Activated T-cell treated with anti-CD3 and anti-CD28 coated beads, Interleukin-2, amount 50 U/mL, for 4 hours (primary cell): Measurements from ENCODE around the gene COL25A1. TPM values are rescaled to one million over a fixed set of nuclear protein-coding genes. Genes with fewer than 3 reads are reported as not detected.

Experiments used
- ATAC-seq, 2 donors: fragments of 200-7000 bp; cut with Tn5 transposase; one replicate each; pipeline ENCODE4 v1.10.0; 2021
- DNase-seq: peaks from one replicate; pipeline ENCODE4 v3.0.0-alpha.2; 2020
- H3K27me3 Mint-ChIP-seq: one replicate; pipeline ENCODE4 v1.8.0; 2021; ENCODE audit warnings: low read depth, mixed read lengths
- H3K36me3 Mint-ChIP-seq: one replicate; pipeline ENCODE4 v1.8.0; 2022; ENCODE audit warnings: mixed read lengths; ENCODE audit not compliant: insufficient read depth
- H3K4me1 Mint-ChIP-seq: one replicate; pipeline ENCODE4 v1.8.0; 2021; ENCODE audit warnings: low read depth, mixed read lengths
- H3K4me3 Mint-ChIP-seq: one replicate; pipeline ENCODE4 v1.8.0; 2021; ENCODE audit warnings: mild to moderate bottlenecking, moderate library complexity, mixed read lengths
- H3K9me3 Mint-ChIP-seq: one replicate; pipeline ENCODE4 v1.8.0; 2021; ENCODE audit warnings: mixed read lengths
- total RNA-seq, 3 donors: library from RNA; stranded (reverse); gene quantifications; one replicate each; pipeline ENCODE4 v1.2.1, GENCODE V29; 2021

Gene COL25A1
- total RNA-seq, 3 donors from 2014 or later: 0.05 TPM; not detected in 2

- Mint-ChIP-seq H3K27me3 (peaks cover 9% of the 10 kb centered on the region), H3K4me1 (no peaks in the 10 kb centered on the region), H3K9me3 (peaks cover 7% of the 10 kb centered on the region), H3K36me3 (no peaks in the 10 kb centered on the region), H3K4me3 (no peak overlapping the region)
- DNase-seq (no peak), ATAC-seq (no peak)
These were observed 117.9 kb downstream of the COL25A1 start for GRCh38 chr4:109184491-109184961.

DNA sequence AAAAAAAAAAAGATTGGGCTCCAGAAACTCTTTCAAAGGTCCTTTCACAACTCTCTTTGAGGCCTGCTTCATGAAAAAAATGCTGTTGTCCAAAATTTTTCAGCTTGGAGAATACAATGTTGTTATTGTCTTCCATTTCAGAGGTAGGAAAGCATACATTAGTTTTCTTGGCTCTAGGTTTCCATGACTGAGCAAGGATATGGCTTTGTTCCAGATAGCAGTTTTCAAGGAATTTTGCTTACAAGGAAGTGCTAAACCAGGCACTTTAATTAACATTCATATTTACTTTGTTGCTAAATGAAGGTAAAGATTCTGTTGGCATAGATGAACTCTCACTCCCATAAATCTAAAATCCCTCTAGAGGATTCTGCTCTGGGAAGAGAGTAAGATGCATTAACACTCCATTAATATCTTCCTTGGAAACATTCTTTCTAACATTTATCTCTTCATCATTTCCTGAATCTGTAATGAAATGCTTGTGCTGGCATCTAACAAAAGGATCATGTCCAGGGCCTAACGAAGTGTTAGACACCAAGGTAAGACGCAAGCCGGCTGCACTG lies 118.4 kb downstream of the COL25A1 start:
- Mint-ChIP-seq H3K4me3 (no peak overlapping the region), H3K9me3 (peaks cover 7% of the 10 kb centered on the region), H3K27me3 (peaks cover 9% of the 10 kb centered on the region), H3K36me3 (no peaks in the 10 kb centered on the region), H3K4me1 (no peaks in the 10 kb centered on the region)
- ATAC-seq: no peak
- no peak for DNase-seq

- Mint-ChIP-seq H3K4me3 (no peak overlapping the region), H3K36me3 (no peaks in the 10 kb centered on the region), H3K4me1 (no peaks in the 10 kb centered on the region), H3K9me3 (peaks cover 7% of the 10 kb centered on the region), H3K27me3 (peaks cover 8% of the 10 kb centered on the region)
- ATAC-seq (no peak), DNase-seq (no peak)
These were observed 119.8 kb downstream of the COL25A1 start for GRCh38 chr4:109182696-109183095.

- no peak overlapping the region for H3K4me3 Mint-ChIP-seq
- ATAC-seq: no peak
These were observed 123.4 kb downstream of the COL25A1 start for GRCh38 chr4:109179061-109179460.

GRCh38 chr4:109177096-109177810 lies 125.2 kb downstream of the COL25A1 start:
- Mint-ChIP-seq H3K4me1 (no peaks in the 10 kb centered on the region), H3K36me3 (no peaks in the 10 kb centered on the region), H3K4me3 (no peak overlapping the region), H3K9me3 (no peaks in the 10 kb centered on the region), H3K27me3 (peaks cover 7% of the 10 kb centered on the region)
- no peak for ATAC-seq
- no peak for DNase-seq

More at GRCh38 chr4:109179061-109179460, 123.4 kb downstream of the COL25A1 start:
- Mint-ChIP-seq H3K9me3 (no peaks in the 10 kb centered on the region), H3K4me1 (no peaks in the 10 kb centered on the region), H3K36me3 (no peaks in the 10 kb centered on the region), H3K27me3 (peaks cover 7% of the 10 kb centered on the region)
- DNase-seq: no peak

- ATAC-seq (no peak), DNase-seq (no peak)
- H3K9me3 Mint-ChIP-seq: no peaks in the 10 kb centered on the region
- H3K36me3 Mint-ChIP-seq: no peaks in the 10 kb centered on the region
- peaks cover 4% of the 10 kb centered on the region for H3K27me3 Mint-ChIP-seq
- H3K4me3 Mint-ChIP-seq: no peak overlapping the region
- H3K4me1 Mint-ChIP-seq: no peaks in the 10 kb centered on the region
These were observed 128.1 kb downstream of the COL25A1 start for GRCh38 chr4:109174224-109174953.

GRCh38 chr4:109172301-109172700 lies 130.2 kb downstream of the COL25A1 start:
- Mint-ChIP-seq H3K9me3 (no peaks in the 10 kb centered on the region), H3K4me3 (no peak overlapping the region), H3K4me1 (no peaks in the 10 kb centered on the region), H3K27me3 (peaks cover 6% of the 10 kb centered on the region), H3K36me3 (no peaks in the 10 kb centered on the region)
- ATAC-seq: no peak
- DNase-seq: no peak

DNA sequence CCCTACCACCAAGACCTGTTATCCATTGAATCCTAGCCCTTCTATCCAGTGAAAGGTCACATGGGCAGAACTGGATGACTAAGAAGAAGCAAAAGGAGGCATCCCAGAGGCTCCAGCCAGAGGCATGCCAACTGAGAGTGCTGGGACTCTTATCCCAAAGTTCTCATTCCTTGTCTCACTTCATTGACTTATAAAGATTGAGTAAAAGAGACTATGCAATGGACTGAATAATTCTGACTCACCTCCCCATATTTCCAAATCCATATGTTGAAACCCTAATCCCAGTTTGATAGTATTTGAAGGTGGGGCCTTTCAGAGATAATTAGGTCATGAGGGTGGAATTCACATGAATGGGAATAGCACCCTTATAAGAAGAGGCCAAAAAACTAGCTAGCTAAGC lies 131.4 kb downstream of the COL25A1 start:
- DNase-seq: no peak
- no peaks in the 10 kb centered on the region for H3K9me3 Mint-ChIP-seq
- no peak overlapping the region for H3K4me3 Mint-ChIP-seq
- no peak for ATAC-seq
- peaks cover 8% of the 10 kb centered on the region for H3K27me3 Mint-ChIP-seq
- H3K36me3 Mint-ChIP-seq: no peaks in the 10 kb centered on the region
- H3K4me1 Mint-ChIP-seq: no peaks in the 10 kb centered on the region

DNA sequence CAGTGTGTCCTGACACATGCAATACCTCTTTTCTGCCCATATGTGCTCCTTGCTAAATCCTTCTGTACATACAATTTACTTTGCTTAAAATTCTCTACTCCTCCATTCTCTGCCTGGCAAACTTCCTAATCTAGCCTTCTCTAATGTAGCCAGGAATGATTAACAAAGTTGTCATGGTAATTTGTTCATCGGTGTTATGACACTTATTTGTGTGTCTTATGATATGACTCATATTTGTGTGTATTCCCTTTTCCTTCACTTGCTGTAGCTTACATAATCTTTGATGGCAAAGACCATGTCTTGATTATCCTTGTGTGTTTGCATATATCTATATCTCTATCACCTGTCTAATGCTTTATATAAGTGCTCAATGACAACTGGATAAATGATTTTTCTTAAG lies 133.3 kb downstream of the COL25A1 start:
- no peak for DNase-seq

DNA sequence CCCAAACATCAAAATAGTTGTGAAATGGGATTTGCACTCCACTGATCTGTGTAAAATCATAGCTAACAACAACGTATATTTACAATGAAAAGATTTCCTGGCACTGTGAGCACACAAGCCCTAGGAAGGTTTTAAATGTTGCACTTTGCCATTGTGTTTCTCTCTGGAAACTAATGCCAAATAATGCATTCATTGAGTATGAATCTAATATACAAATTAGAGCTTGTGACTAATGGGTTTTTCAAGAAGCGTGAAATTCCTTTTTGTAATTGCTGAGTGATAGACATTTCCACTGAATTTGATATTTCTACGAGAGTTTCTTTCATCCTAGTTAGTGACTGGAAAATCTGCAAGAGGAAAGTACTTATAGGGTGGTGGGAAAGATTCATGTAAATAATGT lies 135.9 kb downstream of the COL25A1 start:
- DNase-seq: no peak
- Mint-ChIP-seq H3K9me3 (no peaks in the 10 kb centered on the region), H3K36me3 (no peaks in the 10 kb centered on the region), H3K4me1 (no peaks in the 10 kb centered on the region), H3K27me3 (peaks cover 6% of the 10 kb centered on the region), H3K4me3 (no peak overlapping the region)
- no peak for ATAC-seq

More for the DNA sequence above, 133.3 kb downstream of the COL25A1 start:
- H3K4me3 Mint-ChIP-seq: no peak overlapping the region
- no peaks in the 10 kb centered on the region for H3K4me1 Mint-ChIP-seq
- H3K9me3 Mint-ChIP-seq: no peaks in the 10 kb centered on the region
- H3K27me3 Mint-ChIP-seq: peaks cover 6% of the 10 kb centered on the region
- H3K36me3 Mint-ChIP-seq: no peaks in the 10 kb centered on the region
- ATAC-seq: no peak

GRCh38 chr4:109166126-109166525 lies 136.3 kb downstream of the COL25A1 start:
- peaks cover 6% of the 10 kb centered on the region for H3K27me3 Mint-ChIP-seq
- H3K4me3 Mint-ChIP-seq: no peak overlapping the region
- no peaks in the 10 kb centered on the region for H3K36me3 Mint-ChIP-seq
- no peaks in the 10 kb centered on the region for H3K4me1 Mint-ChIP-seq
- DNase-seq (no peak), ATAC-seq (no peak)
- H3K9me3 Mint-ChIP-seq: no peaks in the 10 kb centered on the region

DNA sequence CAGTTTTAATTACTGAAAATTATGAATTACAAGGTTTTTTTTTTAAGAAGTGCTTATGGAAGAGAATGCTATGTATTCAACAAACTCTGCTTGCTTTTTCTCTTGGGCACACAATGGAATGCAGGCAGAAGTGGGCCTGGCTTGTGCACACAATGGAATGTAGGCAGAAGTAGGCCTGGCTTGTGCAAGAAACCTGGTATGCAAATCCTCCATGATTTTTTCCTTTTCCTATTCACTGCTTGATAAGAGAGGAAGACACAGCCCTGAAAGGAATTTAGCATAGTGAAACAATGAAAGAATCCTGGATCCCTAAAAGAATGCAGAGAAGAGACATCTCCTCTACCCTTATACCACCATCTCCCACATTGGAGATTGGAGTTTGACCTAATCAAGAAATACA lies 138.4 kb downstream of the COL25A1 start:
- Mint-ChIP-seq H3K9me3 (no peaks in the 10 kb centered on the region), H3K27me3 (peaks cover 4% of the 10 kb centered on the region)

DNA sequence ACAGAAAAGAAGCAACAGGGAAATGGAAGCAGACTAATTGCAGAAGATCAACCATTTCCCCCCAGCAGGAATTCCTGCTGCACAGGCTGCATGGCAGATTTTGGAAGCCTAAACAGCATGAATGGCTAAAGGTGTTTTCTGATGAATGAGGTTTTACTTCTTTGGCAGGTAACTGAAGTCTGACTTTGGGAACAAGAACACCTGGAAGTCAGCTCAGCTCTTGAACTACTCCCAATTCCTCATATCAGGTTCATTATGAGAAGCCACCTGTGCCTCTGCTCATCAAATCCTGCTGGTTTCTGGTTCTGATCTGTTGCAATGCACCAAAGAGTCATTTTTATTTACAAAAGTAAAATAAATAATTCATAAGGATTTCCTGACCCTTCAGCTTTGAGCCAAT lies 139.0 kb downstream of the COL25A1 start:
- no peaks in the 10 kb centered on the region for H3K36me3 Mint-ChIP-seq
- no peaks in the 10 kb centered on the region for H3K9me3 Mint-ChIP-seq
- peaks cover 4% of the 10 kb centered on the region for H3K27me3 Mint-ChIP-seq
- no peaks in the 10 kb centered on the region for H3K4me1 Mint-ChIP-seq
- H3K4me3 Mint-ChIP-seq: no peak overlapping the region
- no peak for DNase-seq
- ATAC-seq: no peak

More for the DNA sequence above, 138.4 kb downstream of the COL25A1 start:
- no peak for ATAC-seq
- Mint-ChIP-seq H3K4me1 (no peaks in the 10 kb centered on the region), H3K36me3 (no peaks in the 10 kb centered on the region), H3K4me3 (no peak overlapping the region)
- no peak for DNase-seq

DNA sequence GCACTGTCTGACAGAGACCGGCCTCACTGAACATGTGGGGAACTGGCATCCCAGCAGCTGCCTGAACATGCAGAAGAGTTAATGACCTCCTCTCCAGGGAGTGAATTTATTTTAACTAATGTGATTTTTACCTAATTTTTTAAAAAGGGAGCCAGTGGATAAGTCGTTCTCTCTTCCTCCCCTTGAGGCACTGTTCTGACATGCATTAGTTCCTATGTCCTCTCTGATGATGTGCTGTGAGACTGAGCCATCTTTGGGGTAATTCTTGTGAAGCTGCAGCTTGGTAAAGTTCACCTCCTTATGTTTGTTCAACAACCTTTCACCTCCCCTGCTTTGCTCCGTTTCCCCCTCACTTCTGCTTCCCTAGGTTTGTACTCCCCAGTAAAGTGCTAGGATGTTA lies 139.7 kb downstream of the COL25A1 start:
- H3K4me1 Mint-ChIP-seq: no peaks in the 10 kb centered on the region
- no peak for DNase-seq
- H3K27me3 Mint-ChIP-seq: peaks cover 4% of the 10 kb centered on the region
- H3K9me3 Mint-ChIP-seq: no peaks in the 10 kb centered on the region
- H3K36me3 Mint-ChIP-seq: no peaks in the 10 kb centered on the region
- no peak overlapping the region for H3K4me3 Mint-ChIP-seq
- no peak for ATAC-seq

- DNase-seq (no peak), ATAC-seq (no peak)
- Mint-ChIP-seq H3K4me3 (no peak overlapping the region), H3K4me1 (no peaks in the 10 kb centered on the region), H3K36me3 (no peaks in the 10 kb centered on the region), H3K27me3 (peaks cover 2% of the 10 kb centered on the region), H3K9me3 (no peaks in the 10 kb centered on the region)
These were observed 142.0 kb downstream of the COL25A1 start for GRCh38 chr4:109160494-109160893.
